Caco-2 (cell line): ENCODE measurements around the gene PROKR2. TPM values are rescaled to one million over a fixed set of nuclear protein-coding genes. Genes with fewer than 3 reads are reported as not detected.

Experiments
- BruUV-seq: library from RNA; stranded (reverse); fragments of 400-500 nt; replicated peaks from 2 replicates; lab custom pipeline; 2021; lab: Mats Ljungman, UMichigan
- CTCF ChIA-PET: fragments of 300-600 bp; sonication (Branson Sonifier 250); formaldehyde crosslinking; loops from one replicate; lab custom pipeline; 2022; ENCODE audit warnings: antibody characterized with exemption; lab: Charles Lee
- POLR2A ChIA-PET: fragments of 300-600 bp; sonication (Branson Sonifier 250); formaldehyde crosslinking; loops from one replicate; lab custom pipeline; 2022; ENCODE audit warnings: antibody characterized with exemption; lab: Charles Lee
- DNase-seq, 2 experiments: peaks; one replicate each; pipeline versions ENCODE4 v3.0.0 to v3.0.0-alpha.2; 2020 to 2022
- H3K27me3 ChIP-seq: replicated peaks from 2 replicates; pipeline ENCODE4 v1.6.0; 2011; ENCODE audit warnings: low read length; ENCODE audit not compliant: control insufficient read depth, insufficient read depth
- H3K36me3 ChIP-seq: 2 replicates; pipeline ENCODE4 v1.5.1; 2011; ENCODE audit warnings: low read length; ENCODE audit not compliant: control insufficient read depth, insufficient read depth
- H3K4me1 ChIP-seq: fragments of 250-450 bp; sonication (Bioruptor Pico); 2 replicates; pipeline ENCODE4 v1.5.1; 2020; ENCODE audit warnings: mild to moderate bottlenecking
- H3K4me3 ChIP-seq: 2 replicates; pipeline ENCODE4 v1.5.1; 2011; ENCODE audit warnings: low read depth, mild to moderate bottlenecking, control low read depth, low read length
- H3K9me3 ChIP-seq: fragments of 250-450 bp; sonication (Bioruptor Pico); 2 replicates; pipeline ENCODE4 v1.5.1; 2020; ENCODE audit warnings: mild to moderate bottlenecking, moderate library complexity
- H3K27ac Mint-ChIP-seq: one replicate; pipeline ENCODE4 v1.8.0; 2022; ENCODE audit warnings: mixed read lengths; ENCODE audit not compliant: unreplicated experiment
- H3K27me3 Mint-ChIP-seq: one replicate; pipeline ENCODE4 v1.8.0; 2022; ENCODE audit warnings: mixed read lengths; ENCODE audit not compliant: insufficient read depth, unreplicated experiment
- H3K36me3 Mint-ChIP-seq: one replicate; pipeline ENCODE4 v1.8.0; 2022; ENCODE audit warnings: mild to moderate bottlenecking, mixed read lengths; ENCODE audit not compliant: insufficient read depth, unreplicated experiment
- H3K4me1 Mint-ChIP-seq: one replicate; pipeline ENCODE4 v1.8.0; 2022; ENCODE audit warnings: low read depth, mixed read lengths; ENCODE audit not compliant: unreplicated experiment
- H3K4me3 Mint-ChIP-seq: one replicate; pipeline ENCODE4 v1.8.0; 2022; ENCODE audit warnings: mild to moderate bottlenecking, moderate library complexity, mixed read lengths; ENCODE audit not compliant: unreplicated experiment
- H3K9me3 Mint-ChIP-seq: one replicate; pipeline ENCODE4 v1.8.0; 2022; ENCODE audit warnings: mixed read lengths; ENCODE audit not compliant: unreplicated experiment
- intact Hi-C: fragments of 100-400 bp; cut with micrococcal nuclease; formaldehyde crosslinking; loops from one replicate; pipeline ENCODE4 v1.10.0; 2022; ENCODE audit not compliant: unreplicated experiment
- total RNA-seq: library from RNA; stranded (reverse); gene quantifications from 2 replicates; pipeline ENCODE4 v1.2.3, GENCODE V29; 2022
- TF ChIP-seq, protein P1 (sequence below), 2 experiments: fragments of 200-600 bp in 1 of 2; IDR thresholded peaks; 1 replicate in 1 of 2; 2 replicates in 1 of 2; pipeline versions ENCODE4 v1.5.1 to v1.8.0; 2011 to 2022; ENCODE audit warnings: antibody characterized with exemption in 1 of 2, control low read depth in 1 of 2, inconsistent platforms in 1 of 2, low read depth in 1 of 2, low read length in 1 of 2, mild to moderate bottlenecking in 1 of 2, moderate library complexity in 1 of 2; ENCODE audit not compliant: insufficient read depth in 1 of 2, severe bottlenecking in 1 of 2, unreplicated experiment in 1 of 2

Gene PROKR2
- total RNA-seq, 1 experiment from 2014 or later: not detected

DNA sequence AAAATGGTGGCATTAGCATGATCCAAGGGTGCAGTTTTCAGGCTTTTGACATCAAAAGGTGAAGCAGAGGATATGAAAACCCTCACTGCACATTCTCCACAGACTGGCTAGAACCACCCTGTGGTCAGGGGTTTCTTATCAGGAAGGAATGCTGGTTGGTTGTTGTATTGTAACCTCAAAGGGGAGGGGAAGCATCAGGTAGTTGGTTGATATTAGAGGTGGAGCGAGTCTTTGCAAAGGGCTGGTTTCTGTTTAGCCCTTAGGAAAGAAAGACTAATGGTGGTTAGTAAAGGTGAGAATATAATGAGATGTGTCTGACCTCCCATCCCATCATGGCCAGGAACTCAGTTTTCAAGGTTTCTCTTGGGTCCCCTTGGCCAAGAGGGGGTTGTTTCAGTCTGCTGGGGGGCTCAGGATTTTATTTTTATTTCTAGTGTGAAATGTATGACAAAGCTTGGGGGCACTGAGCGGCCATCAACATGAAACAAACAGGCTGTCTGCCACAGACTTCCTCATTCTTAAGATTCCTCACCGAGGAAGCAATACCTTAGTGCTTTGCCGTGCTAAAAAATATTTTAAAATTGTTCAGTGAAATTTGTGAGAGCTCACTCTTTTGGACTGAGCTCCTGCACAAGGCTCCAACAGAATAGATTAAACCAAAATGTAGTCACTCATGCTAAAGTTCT, 47.5 kb upstream of the PROKR2 start:
- peaks cover 7% of the 10 kb centered on the region for H3K27me3 Mint-ChIP-seq
- H3K4me1 Mint-ChIP-seq: peaks cover 6% of the 10 kb centered on the region
- Histone ChIP-seq H3K36me3 (no peaks in the 10 kb centered on the region), H3K9me3 (peaks cover 17% of the 10 kb centered on the region), H3K4me1 (peaks cover 12% of the 10 kb centered on the region), H3K27me3 (no peaks in the 10 kb centered on the region), H3K4me3 (no peak overlapping the region)
- no peak for DNase-seq
- intact Hi-C loops: no loop called here
- ChIA-PET CTCF (interaction anchor here (0.7 kb wide), 1 partner anchor 56 kb away, joined by 3 read pairs; no protein-coding TSS in a partner anchor), POLR2A (no interaction called here)
- no TSS peak for BruUV-seq
- no peak overlapping the region for H3K4me3 Mint-ChIP-seq
- no peaks in the 10 kb centered on the region for H3K36me3 Mint-ChIP-seq
- TF ChIP-seq, protein P1, sequence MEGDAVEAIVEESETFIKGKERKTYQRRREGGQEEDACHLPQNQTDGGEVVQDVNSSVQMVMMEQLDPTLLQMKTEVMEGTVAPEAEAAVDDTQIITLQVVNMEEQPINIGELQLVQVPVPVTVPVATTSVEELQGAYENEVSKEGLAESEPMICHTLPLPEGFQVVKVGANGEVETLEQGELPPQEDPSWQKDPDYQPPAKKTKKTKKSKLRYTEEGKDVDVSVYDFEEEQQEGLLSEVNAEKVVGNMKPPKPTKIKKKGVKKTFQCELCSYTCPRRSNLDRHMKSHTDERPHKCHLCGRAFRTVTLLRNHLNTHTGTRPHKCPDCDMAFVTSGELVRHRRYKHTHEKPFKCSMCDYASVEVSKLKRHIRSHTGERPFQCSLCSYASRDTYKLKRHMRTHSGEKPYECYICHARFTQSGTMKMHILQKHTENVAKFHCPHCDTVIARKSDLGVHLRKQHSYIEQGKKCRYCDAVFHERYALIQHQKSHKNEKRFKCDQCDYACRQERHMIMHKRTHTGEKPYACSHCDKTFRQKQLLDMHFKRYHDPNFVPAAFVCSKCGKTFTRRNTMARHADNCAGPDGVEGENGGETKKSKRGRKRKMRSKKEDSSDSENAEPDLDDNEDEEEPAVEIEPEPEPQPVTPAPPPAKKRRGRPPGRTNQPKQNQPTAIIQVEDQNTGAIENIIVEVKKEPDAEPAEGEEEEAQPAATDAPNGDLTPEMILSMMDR (IDR thresholded peaks at IDR 0.05; ENCODE audit: insufficient read depth in 1 of 2, low read depth in 1 of 2, low read length in 1 of 2, severe bottlenecking in 1 of 2, unreplicated experiment in 1 of 2): no peak
- H3K9me3 Mint-ChIP-seq: peaks cover 20% of the 10 kb centered on the region
- H3K27ac Mint-ChIP-seq: peak overlapping the region; percentile 59

GRCh38 chr20:5362771-5363170, 46.0 kb upstream of the PROKR2 start:
- intact Hi-C loops: no loop called here
- no TSS peak for BruUV-seq
- peaks cover 6% of the 10 kb centered on the region for H3K4me1 Mint-ChIP-seq
- no peaks in the 10 kb centered on the region for H3K36me3 Mint-ChIP-seq
- no peak overlapping the region for H3K4me3 ChIP-seq
- no peak for DNase-seq
- no peaks in the 10 kb centered on the region for H3K27me3 ChIP-seq
- no peaks in the 10 kb centered on the region for H3K36me3 ChIP-seq
- peaks cover 12% of the 10 kb centered on the region for H3K4me1 ChIP-seq
- POLR2A ChIA-PET: no interaction called here
- TF ChIP-seq, protein P1 (IDR thresholded peaks at IDR 0.05; ENCODE audit: insufficient read depth in 1 of 2, low read depth in 1 of 2, low read length in 1 of 2, severe bottlenecking in 1 of 2, unreplicated experiment in 1 of 2): no peak
- H3K9me3 ChIP-seq: peaks cover 20% of the 10 kb centered on the region
- peaks cover 20% of the 10 kb centered on the region for H3K9me3 Mint-ChIP-seq
- CTCF ChIA-PET: no interaction called here
- no peak overlapping the region for H3K27ac Mint-ChIP-seq
- H3K4me3 Mint-ChIP-seq: no peak overlapping the region
- H3K27me3 Mint-ChIP-seq: peaks cover 3% of the 10 kb centered on the region

GRCh38 chr20:5361176-5361575, 44.4 kb upstream of the PROKR2 start:
- Mint-ChIP-seq H3K9me3 (peaks cover 12% of the 10 kb centered on the region), H3K27ac (no peak overlapping the region), H3K27me3 (no peaks in the 10 kb centered on the region), H3K4me3 (no peak overlapping the region), H3K4me1 (peaks cover 6% of the 10 kb centered on the region), H3K36me3 (no peaks in the 10 kb centered on the region)
- H3K4me3 ChIP-seq: no peak overlapping the region
- no peaks in the 10 kb centered on the region for H3K36me3 ChIP-seq
- DNase-seq: no peak
- H3K4me1 ChIP-seq: peaks cover 12% of the 10 kb centered on the region
- no peaks in the 10 kb centered on the region for H3K27me3 ChIP-seq
- POLR2A ChIA-PET: no interaction called here
- TF ChIP-seq, protein P1 (IDR thresholded peaks at IDR 0.05; ENCODE audit: insufficient read depth in 1 of 2, low read depth in 1 of 2, low read length in 1 of 2, severe bottlenecking in 1 of 2, unreplicated experiment in 1 of 2): no peak
- intact Hi-C loops: no loop called here
- H3K9me3 ChIP-seq: 0 out of 2 replicates have a peak, but pooled peaks cover 14% of the 10 kb centered on the region
- CTCF ChIA-PET: interaction anchor here (0.5 kb wide), 1 partner anchor 602 kb away, joined by 3 read pairs; no protein-coding TSS in a partner anchor
- BruUV-seq: no TSS peak
